RPMI7951 (cell line): ENCODE data around the gene PLXNA4. TPM values are rescaled to one million over a fixed set of nuclear protein-coding genes. Genes with fewer than 3 reads are reported as not detected.

Source experiments
- DNase-seq: peaks from one replicate; pipeline ENCODE4 v3.0.0-alpha.2; 2012; ENCODE audit warnings: low read depth
- total RNA-seq: library from RNA; depleted of rRNA; stranded (reverse); fragments of >200 nt; shearing (Covaris generic); gene quantifications from 2 replicates; pipeline ENCODE4 v1.2.3, GENCODE V29; 2014

The PLXNA4 gene
- total RNA-seq, 1 experiment from 2014 or later: 1.4 TPM

- DNase-seq: no peak
Measured at GRCh38 chr7:132418840-132419239, 157.4 kb downstream of the PLXNA4 start.

- no peak for DNase-seq
Measured at GRCh38 chr7:132417103-132417906, 159.0 kb downstream of the PLXNA4 start.

GRCh38 chr7:132416395-132416794, 159.9 kb downstream of the PLXNA4 start:
- DNase-seq: no peak

- no peak for DNase-seq
Measured at GRCh38 chr7:132415259-132415658, 161.0 kb downstream of the PLXNA4 start.

GRCh38 chr7:132414857-132415256, 161.4 kb downstream of the PLXNA4 start:
- no peak for DNase-seq

GRCh38 chr7:132412435-132412834, 163.8 kb downstream of the PLXNA4 start:
- DNase-seq: peak; percentile 15

GRCh38 chr7:132410861-132411541, 165.3 kb downstream of the PLXNA4 start:
- DNase-seq: no peak

- DNase-seq: peak; percentile 30
Measured at GRCh38 chr7:132410385-132410784, 165.9 kb downstream of the PLXNA4 start.

GRCh38 chr7:132407764-132408163, 168.5 kb downstream of the PLXNA4 start:
- DNase-seq: no peak

- peak; percentile 37 for DNase-seq
Measured at GRCh38 chr7:132406039-132406438, 170.2 kb downstream of the PLXNA4 start.

GRCh38 chr7:132404261-132404660, 172.0 kb downstream of the PLXNA4 start:
- no peak for DNase-seq

- DNase-seq: no peak
Measured at GRCh38 chr7:132403465-132404110, 172.7 kb downstream of the PLXNA4 start.

- peak; percentile 56 for DNase-seq
Measured at GRCh38 chr7:132402751-132403245, 173.5 kb downstream of the PLXNA4 start.

GRCh38 chr7:132402096-132402495, 174.2 kb downstream of the PLXNA4 start:
- no peak for DNase-seq

GRCh38 chr7:132400561-132401142, 175.6 kb downstream of the PLXNA4 start:
- no peak for DNase-seq

- DNase-seq: no peak
Measured at GRCh38 chr7:132399367-132399766, 176.9 kb downstream of the PLXNA4 start.

GRCh38 chr7:132398253-132398925, 177.9 kb downstream of the PLXNA4 start:
- DNase-seq: no peak

- no peak for DNase-seq
Measured at GRCh38 chr7:132397070-132397469, 179.2 kb downstream of the PLXNA4 start.

- no peak for DNase-seq
Measured at GRCh38 chr7:132395361-132395760, 180.9 kb downstream of the PLXNA4 start.

GRCh38 chr7:132394283-132395198, 181.7 kb downstream of the PLXNA4 start:
- peak; percentile 27 for DNase-seq
